Measurements from ENCODE around the gene PCBP2.

Gene PCBP2

DNA sequence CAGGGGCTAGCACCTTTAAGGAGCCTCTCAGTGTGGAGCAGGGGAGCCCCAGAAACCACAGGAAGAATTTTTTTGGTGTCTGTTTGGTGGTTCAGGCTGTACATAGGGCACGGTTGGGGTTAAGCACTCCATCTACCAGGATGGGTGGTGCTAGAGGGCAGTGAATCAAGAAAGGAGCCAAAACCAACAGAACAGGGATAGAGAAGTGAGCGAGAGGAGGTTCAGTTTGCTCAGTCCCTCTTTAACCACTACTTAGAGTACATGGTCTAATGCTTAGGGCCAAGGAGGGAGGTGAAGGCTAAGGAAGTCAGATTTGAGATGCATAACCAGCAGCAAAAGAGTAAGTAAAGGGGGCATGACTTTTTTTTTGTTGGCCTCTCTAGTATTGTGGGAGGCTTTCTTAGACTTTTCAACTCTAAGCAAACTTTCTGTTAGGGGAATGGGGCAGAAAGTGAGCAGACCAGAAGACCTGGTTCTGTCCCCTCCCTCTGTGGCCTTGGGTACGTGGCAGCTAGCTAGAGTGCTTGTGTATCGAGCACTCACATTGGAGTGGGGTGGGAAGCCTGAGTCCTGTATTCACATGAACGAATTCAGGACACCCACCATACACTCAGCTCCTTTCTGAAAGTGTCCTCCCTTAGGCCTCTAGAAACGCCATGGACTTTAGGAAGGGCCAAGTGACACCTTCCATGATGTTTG lies 62.0 kb downstream of the PCBP2 start:
- DNase-seq = no peak

DNA sequence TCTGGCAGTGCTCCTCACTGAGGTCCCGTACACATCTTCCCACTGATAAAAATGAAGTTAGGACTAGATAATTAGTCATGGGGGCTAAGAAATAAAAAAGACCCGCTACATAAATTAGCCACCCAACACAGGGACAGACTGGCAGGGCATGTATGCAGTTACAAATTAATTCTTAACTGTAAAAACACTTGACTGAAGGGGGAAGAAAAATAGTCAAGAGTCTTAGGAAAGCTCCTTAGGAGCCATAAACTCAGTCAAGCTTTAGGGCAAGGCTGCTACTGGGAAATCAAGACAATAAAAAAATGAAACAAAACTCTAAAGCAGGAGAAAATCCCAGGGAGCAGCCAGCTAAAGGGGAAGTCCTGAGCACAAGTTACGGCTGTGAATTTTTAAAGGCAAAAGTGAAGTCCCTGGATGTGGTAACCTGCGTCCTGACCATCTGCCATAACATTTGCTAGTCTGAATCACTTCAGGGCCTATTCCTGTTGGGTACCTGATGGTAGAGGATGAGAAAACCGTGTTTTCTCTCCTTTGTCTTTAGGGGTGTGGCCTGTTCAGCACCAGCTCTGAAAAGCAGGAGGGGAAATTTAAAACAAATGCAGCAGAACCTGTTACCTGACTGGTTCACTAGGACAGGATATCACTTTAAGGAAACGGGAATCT lies 62.9 kb downstream of the PCBP2 start:
- no peak for DNase-seq

DNA sequence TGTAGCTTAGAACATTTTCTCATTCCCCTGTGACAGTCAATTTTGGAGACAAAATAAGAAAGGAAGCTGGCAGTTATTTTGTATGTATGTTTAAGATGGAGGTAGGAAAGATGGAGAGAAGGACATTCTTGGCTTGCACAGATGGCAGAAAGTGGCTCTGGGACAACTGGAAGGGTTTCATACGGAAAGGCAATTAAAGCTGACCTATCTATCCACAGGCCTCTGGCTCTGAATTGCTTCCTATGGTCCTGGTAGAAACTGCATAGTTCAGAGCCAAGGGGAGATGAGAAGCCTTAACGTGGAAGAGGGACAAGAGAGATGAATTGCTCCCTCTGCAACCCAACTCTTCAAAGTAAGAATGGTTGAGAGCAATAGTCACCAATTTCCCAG lies 63.4 kb downstream of the PCBP2 start:
- DNase-seq = no peak

DNA sequence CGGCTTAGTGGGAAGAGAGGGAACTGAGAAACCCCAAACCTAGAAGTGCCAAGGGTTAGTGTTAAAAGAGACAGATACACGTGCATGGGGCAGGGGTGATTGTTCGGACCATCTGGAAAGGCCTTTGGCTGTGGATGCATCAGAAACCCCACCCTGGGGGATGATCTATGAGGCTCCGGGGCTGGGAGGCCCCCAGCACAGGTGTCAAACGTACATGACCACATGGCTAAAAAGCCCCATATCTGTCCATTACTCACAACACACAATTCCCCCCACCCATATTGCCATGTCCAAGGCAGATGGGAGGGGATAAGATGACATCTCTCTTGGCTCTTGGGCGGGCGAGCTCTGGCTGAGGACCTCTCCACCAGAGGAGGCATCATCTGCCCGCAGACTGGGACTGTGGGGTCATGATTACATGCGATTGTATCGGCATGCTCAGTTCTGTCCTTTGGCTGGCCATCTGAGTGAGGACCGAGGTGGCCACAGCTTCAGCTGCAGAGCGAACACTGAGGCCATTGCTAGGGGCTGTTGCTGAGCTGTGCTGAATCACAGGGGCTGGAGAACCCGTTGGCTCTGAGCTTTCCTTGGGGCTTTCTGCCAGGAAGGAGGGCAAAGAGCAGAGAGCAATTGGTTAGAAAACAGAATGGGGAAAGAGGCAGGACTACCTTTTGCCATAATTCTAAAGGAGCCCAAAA lies 65.0 kb downstream of the PCBP2 start:
- no peak for DNase-seq

DNA sequence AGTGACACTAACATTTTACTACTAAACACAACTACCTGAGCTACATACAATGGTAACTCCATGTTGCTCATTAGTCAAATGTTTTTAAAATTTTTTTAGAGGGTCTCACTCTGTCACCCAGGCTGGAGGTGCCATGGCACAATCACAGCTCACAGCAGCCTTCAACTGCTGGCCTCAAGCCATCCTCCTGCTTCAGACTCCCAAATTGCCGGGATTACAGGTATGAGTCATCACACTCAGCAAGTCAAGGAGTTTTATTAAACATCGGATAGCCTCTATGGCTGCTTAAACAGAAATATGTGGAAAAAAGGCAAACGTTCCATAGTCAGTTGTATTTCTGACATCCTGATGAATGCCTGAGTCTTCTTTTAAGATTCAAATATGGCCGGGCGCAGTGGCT lies 66.5 kb downstream of the PCBP2 start:
- DNase-seq = no peak

DNA sequence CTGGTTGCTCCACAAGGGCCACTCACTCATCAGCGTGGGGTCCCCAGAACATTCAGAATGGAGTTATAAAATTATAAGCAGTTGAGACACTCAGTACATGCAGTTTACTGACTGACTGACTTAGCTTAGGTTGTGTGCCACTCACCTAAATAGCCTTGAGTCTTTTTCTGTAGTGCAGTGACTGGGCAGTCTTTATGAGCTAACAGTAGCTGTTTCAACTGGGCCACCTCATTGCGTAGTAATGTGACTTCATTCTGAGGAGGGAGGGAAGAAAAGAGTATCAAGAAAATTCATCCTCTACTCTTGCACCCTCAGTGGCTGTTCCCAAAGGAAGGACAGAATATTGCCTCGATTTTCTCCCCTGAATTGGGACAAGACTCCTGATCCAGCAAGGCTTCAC lies 71.2 kb downstream of the PCBP2 start:
- DNase-seq = no peak

DNA sequence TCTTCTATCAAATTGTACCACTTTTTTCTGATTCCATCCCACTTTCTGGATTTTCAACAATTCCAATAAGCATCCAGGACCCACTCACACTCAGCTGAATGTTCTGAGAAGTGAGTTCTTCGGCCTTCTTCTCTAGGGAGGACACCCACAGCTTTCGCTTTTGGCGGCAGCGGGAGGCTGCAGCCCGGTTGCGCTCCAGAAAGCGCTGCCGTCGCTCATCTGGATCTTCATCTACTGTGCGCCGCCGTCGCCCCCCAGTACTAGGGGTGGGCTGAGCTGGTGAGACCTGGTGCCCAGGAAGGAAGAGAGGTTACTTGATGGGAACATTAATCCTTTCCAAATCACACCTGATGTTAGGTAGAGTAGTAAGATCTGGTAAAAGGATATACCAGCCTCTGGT lies 72.6 kb downstream of the PCBP2 start:
- no peak for DNase-seq

DNA sequence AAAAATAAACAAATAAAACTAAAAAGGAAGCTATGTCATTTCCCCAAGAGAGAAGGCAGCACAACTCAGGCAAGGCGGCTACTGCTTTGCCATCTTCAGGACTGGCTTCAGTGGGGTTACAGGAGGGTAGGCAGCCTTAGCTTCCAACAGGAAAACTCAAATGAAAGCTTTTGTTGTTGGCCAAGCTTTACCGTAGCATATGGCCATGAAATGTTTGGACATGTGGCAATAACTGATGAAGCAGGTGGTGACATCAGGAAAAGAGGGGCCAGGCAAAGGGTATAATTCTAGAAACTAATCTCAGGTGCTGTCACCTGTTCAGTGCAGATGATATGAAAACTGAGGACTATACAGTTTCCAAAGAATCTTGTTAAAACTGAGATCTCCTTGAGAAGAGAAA lies 78.2 kb downstream of the PCBP2 start:
- DNase-seq = no peak

All from NCI-H510A (cell line).